ENCODE measurements around the gene GSPT1. TPM values are rescaled to one million over a fixed set of nuclear protein-coding genes. Genes with fewer than 3 reads are reported as not detected.

The GSPT1 gene
- total and polyA plus RNA-seq, 2 donors (not counting 1 experiment from before 2014, with no cell fraction given): 20.6 to 72.6 TPM

- Histone ChIP-seq H3K79me2 (ENCODE audit: control insufficient read depth, insufficient read depth, low read length) (peaks cover 11% of the 10 kb centered on the region), H4K20me1 (ENCODE audit: control insufficient read depth, insufficient read depth, low read length, poor library complexity, severe bottlenecking) (no peaks in the 10 kb centered on the region), H3K9me3 (ENCODE audit: control extremely low read depth in 1 of 3, control insufficient read depth in 2 of 3, insufficient read depth in 1 of 3, low read length in 2 of 3) (no peaks in the 10 kb centered on the region), H3K4me3 (ENCODE audit: control extremely low read depth in 1 of 5, extremely low read depth in 1 of 5, insufficient read depth in 1 of 5, low read depth in 2 of 5, low read length in 4 of 5) (no peak overlapping the region), H3K4me1 (ENCODE audit: control insufficient read depth in 2 of 2, insufficient read depth in 2 of 2, low read length in 2 of 2) (no peaks in the 10 kb centered on the region), H3K27ac (ENCODE audit: low read length in 2 of 2) (no peak overlapping the region), H2AFZ (ENCODE audit: insufficient read depth, low read depth, low read length, poor library complexity, severe bottlenecking) (no peak overlapping the region), H3K4me2 (replicated peaks; ENCODE audit: low read depth, low read length, poor library complexity, severe bottlenecking) (no peak overlapping the region), H3K9ac (ENCODE audit: low read length) (no peak overlapping the region), H3K27me3 (replicated peaks in 1 of 4; ENCODE audit: control extremely low read depth in 1 of 4, control insufficient read depth in 3 of 4, insufficient read depth in 4 of 4, low read length in 3 of 4) (no peaks in the 10 kb centered on the region), H3K36me3 (replicated peaks in 1 of 2; ENCODE audit: control extremely low read depth in 1 of 2, control insufficient read depth in 1 of 2, extremely low read depth in 1 of 2, insufficient read depth in 2 of 2, low read length in 1 of 2) (peaks cover 3 to 65% of the 10 kb centered on the region in 2 experiments)
- ChIA-PET CTCF (interaction anchor here (1.7 kb wide), 1 partner anchor 184 kb away, joined by 5 read pairs; no protein-coding TSS in a partner anchor), POLR2A (interaction anchor here (0.7 kb wide), 2 partner anchors 12 to 33 kb away, joined by 3 read pairs; partner anchors contain the start of gene RSL1D1)
- H3K9me3 Mint-ChIP-seq (ENCODE audit: insufficient read depth): no peaks in the 10 kb centered on the region
- WGBS (ENCODE audit: insufficient coverage): 100% methylated on average over 2 of the region's 5 CpGs
- intact Hi-C loops (cut with micrococcal nuclease): no loop called here
- H3K4me1 Mint-ChIP-seq: no peaks in the 10 kb centered on the region
- H3K27ac Mint-ChIP-seq: no peak overlapping the region
- no peak for TF ChIP-seq EZH2 (IDR thresholded peaks at IDR 0.05; ENCODE audit: borderline replicate concordance, insufficient read depth, low read depth, low read length, poor library complexity, severe bottlenecking)
- no peak for TF ChIP-seq CTCF (IDR thresholded peaks at IDR 0.05)
- H3K4me3 Mint-ChIP-seq: no peak overlapping the region
- ATAC-seq (ENCODE audit: low read depth): no peak
- no peak for DNase-seq
- H3K27me3 Mint-ChIP-seq: no peaks in the 10 kb centered on the region
Observed at GRCh38 chr16:11884035-11884434, 31.7 kb downstream of the GSPT1 start.

- H2AFZ ChIP-seq (ENCODE audit: insufficient read depth, low read depth, low read length, poor library complexity, severe bottlenecking): no peak overlapping the region
Observed at GRCh38 chr16:11880007-11880406, 35.7 kb downstream of the GSPT1 start.

More at GRCh38 chr16:11880007-11880406, 35.7 kb downstream of the GSPT1 start:
- Histone ChIP-seq H3K9me3 (ENCODE audit: control extremely low read depth in 1 of 3, control insufficient read depth in 2 of 3, insufficient read depth in 1 of 3, low read length in 2 of 3) (no peaks in the 10 kb centered on the region), H3K36me3 (replicated peaks in 1 of 2; ENCODE audit: control extremely low read depth in 1 of 2, control insufficient read depth in 1 of 2, extremely low read depth in 1 of 2, insufficient read depth in 2 of 2, low read length in 1 of 2) (peaks cover 11 to 69% of the 10 kb centered on the region in 2 experiments), H3K4me2 (replicated peaks; ENCODE audit: low read depth, low read length, poor library complexity, severe bottlenecking) (no peak overlapping the region), H3K79me2 (ENCODE audit: control insufficient read depth, insufficient read depth, low read length) (peaks cover 11% of the 10 kb centered on the region), H3K27ac (ENCODE audit: low read length in 2 of 2) (no peak overlapping the region), H3K9ac (ENCODE audit: low read length) (no peak overlapping the region), H3K27me3 (replicated peaks in 1 of 4; ENCODE audit: control extremely low read depth in 1 of 4, control insufficient read depth in 3 of 4, insufficient read depth in 4 of 4, low read length in 3 of 4) (no peaks in the 10 kb centered on the region), H3K4me1 (ENCODE audit: control insufficient read depth in 2 of 2, insufficient read depth in 2 of 2, low read length in 2 of 2) (no peaks in the 10 kb centered on the region), H3K4me3 (ENCODE audit: control extremely low read depth in 1 of 5, extremely low read depth in 1 of 5, insufficient read depth in 1 of 5, low read depth in 2 of 5, low read length in 4 of 5) (no peak overlapping the region), H4K20me1 (ENCODE audit: control insufficient read depth, insufficient read depth, low read length, poor library complexity, severe bottlenecking) (no peaks in the 10 kb centered on the region)
- no peak for DNase-seq
- no peaks in the 10 kb centered on the region for H3K9me3 Mint-ChIP-seq (ENCODE audit: insufficient read depth)
- TF ChIP-seq CTCF (IDR thresholded peaks at IDR 0.05): no peak
- TF ChIP-seq EZH2 (IDR thresholded peaks at IDR 0.05; ENCODE audit: borderline replicate concordance, insufficient read depth, low read depth, low read length, poor library complexity, severe bottlenecking): no peak
- 90% methylated on average over 2 of the region's 5 CpGs for WGBS (ENCODE audit: insufficient coverage)
- H3K4me1 Mint-ChIP-seq: no peaks in the 10 kb centered on the region
- no peak overlapping the region for H3K27ac Mint-ChIP-seq
- POLR2A ChIA-PET: no interaction called here
- no peaks in the 10 kb centered on the region for H3K27me3 Mint-ChIP-seq
- intact Hi-C loops (cut with micrococcal nuclease): no loop called here
- no peak for ATAC-seq (ENCODE audit: low read depth)
- CTCF ChIA-PET: no interaction called here
- H3K4me3 Mint-ChIP-seq: no peak overlapping the region

Data from B cell (primary cell).